Activated CD4-positive, alpha-beta memory T cell treated with anti-CD3 and anti-CD28 coated beads, Interleukin-2, amount 10 ng/mL, durations not matched to agents 7 days and 5 days (primary cell): ENCODE data around the gene SYNGR4. TPM values are rescaled to one million over a fixed set of nuclear protein-coding genes. Genes with fewer than 3 reads are reported as not detected.
A peak's percentile ranks its signal among the peaks of the same experiment; 100 is the strongest.

Source experiments
- CTCF ChIA-PET: fragments of 350-600 bp; sonication (Branson Sonifier 250); formaldehyde crosslinking; loops from one replicate; lab custom pipeline; 2021; ENCODE audit warnings: antibody characterized with exemption, inconsistent platforms; lab: Charles Lee
- POLR2A ChIA-PET: fragments of 350-600 bp; sonication (Branson Sonifier 250); formaldehyde crosslinking; loops from one replicate; lab custom pipeline; 2021; ENCODE audit warnings: antibody characterized with exemption; lab: Charles Lee
- DNase-seq: peaks from one replicate; pipeline ENCODE4 v3.0.0-alpha.2; 2020
- H3K27ac Mint-ChIP-seq: one replicate; pipeline ENCODE4 v1.8.0; 2021; ENCODE audit warnings: mild to moderate bottlenecking, mixed read lengths
- H3K27me3 Mint-ChIP-seq: one replicate; pipeline ENCODE4 v1.8.0; 2021; ENCODE audit warnings: mixed read lengths
- H3K36me3 Mint-ChIP-seq: one replicate; pipeline ENCODE4 v1.8.0; 2021; ENCODE audit warnings: low read depth, mixed read lengths
- H3K4me1 Mint-ChIP-seq: one replicate; pipeline ENCODE4 v1.8.0; 2021; ENCODE audit warnings: mixed read lengths
- H3K4me3 Mint-ChIP-seq: one replicate; pipeline ENCODE4 v1.8.0; 2021; ENCODE audit warnings: mild to moderate bottlenecking, mixed read lengths
- H3K9me3 Mint-ChIP-seq: one replicate; pipeline ENCODE4 v1.8.0; 2021; ENCODE audit warnings: mixed read lengths
- total RNA-seq, 2 experiments: library from RNA; stranded (reverse); gene quantifications; one replicate each; pipeline ENCODE4 v1.2.3, GENCODE V29; 2021

Gene SYNGR4
- total RNA-seq, 2 experiments from 2014 or later: 0.28 TPM; not detected in 1

DNA sequence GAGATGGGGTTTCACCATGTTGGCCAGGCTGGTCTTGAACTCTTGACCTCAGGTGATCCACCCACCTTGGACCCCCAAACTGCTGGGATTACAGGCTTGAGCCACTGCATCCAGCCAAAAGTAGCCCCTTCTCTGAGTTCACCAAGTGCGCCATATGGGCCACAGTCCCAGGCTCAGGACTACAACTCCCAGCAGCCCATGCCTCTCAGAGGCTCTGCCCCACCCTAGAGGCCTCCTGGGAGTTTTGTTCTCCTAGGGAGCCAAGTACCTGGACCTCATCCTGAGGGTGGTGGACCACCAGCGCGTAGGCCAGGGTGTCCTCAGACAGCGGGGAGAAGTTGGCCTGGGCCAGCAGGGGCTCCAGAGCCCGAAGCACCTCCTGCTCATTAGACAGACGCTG, 19.3 kb upstream of the SYNGR4 start:
- POLR2A ChIA-PET: no interaction called here
- H3K4me3 Mint-ChIP-seq: no peak overlapping the region
- H3K4me1 Mint-ChIP-seq: no peaks in the 10 kb centered on the region
- H3K36me3 Mint-ChIP-seq: no peaks in the 10 kb centered on the region
- CTCF ChIA-PET: interaction anchor here (1.8 kb wide), 1 partner anchor 31 kb away, joined by 4 read pairs; no protein-coding TSS in a partner anchor
- H3K27me3 Mint-ChIP-seq: no peaks in the 10 kb centered on the region
- no peaks in the 10 kb centered on the region for H3K9me3 Mint-ChIP-seq
- DNase-seq: no peak
- H3K27ac Mint-ChIP-seq: no peak overlapping the region

DNA sequence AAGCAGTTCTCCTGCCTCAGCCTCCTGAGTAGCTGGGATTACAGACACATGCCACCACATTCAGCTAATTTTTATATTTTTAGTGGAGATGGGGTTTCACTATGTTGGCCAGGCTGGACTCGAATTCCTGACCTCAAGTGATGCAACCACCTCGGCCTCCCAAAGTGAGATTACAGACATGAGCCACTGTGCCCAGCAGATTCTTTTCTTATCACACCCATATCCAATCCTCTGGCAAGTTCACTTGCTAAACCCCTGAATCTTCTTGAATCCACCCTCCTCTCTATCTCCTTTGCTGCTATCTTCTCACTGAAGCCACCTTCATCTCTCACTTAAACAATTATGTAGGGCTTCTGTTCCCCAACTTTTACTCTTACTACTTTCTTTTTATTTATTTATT, 18.0 kb upstream of the SYNGR4 start:
- H3K27ac Mint-ChIP-seq: no peak overlapping the region
- H3K4me1 Mint-ChIP-seq: peaks cover 2% of the 10 kb centered on the region
- H3K36me3 Mint-ChIP-seq: no peaks in the 10 kb centered on the region
- H3K27me3 Mint-ChIP-seq: no peaks in the 10 kb centered on the region
- H3K4me3 Mint-ChIP-seq: no peak overlapping the region
- DNase-seq: no peak
- ChIA-PET CTCF (interaction anchor here (1.8 kb wide), 1 partner anchor 80 kb away, joined by 4 read pairs; no protein-coding TSS in a partner anchor), POLR2A (no interaction called here)
- no peaks in the 10 kb centered on the region for H3K9me3 Mint-ChIP-seq

DNA sequence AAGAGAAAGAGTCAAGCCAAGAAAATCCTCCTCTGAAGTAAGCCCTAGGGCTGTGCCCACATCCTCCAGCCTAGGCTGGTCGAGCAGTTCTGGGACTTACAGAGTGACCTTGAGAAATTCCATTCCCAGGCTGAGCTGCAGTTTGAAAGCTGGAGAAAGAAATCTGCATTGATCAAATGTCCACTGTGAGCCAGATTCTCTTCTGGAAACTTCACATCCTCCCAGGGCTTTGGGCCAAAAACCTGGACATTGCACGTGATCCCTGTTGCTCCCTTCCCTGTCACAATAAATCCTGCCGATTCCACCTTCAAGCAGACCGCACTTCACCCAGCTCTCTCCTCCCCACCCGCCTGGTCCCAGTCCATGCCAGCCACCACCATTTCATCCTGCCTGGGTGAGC, 16.1 kb upstream of the SYNGR4 start:
- POLR2A ChIA-PET: no interaction called here
- no peak overlapping the region for H3K27ac Mint-ChIP-seq

DNA sequence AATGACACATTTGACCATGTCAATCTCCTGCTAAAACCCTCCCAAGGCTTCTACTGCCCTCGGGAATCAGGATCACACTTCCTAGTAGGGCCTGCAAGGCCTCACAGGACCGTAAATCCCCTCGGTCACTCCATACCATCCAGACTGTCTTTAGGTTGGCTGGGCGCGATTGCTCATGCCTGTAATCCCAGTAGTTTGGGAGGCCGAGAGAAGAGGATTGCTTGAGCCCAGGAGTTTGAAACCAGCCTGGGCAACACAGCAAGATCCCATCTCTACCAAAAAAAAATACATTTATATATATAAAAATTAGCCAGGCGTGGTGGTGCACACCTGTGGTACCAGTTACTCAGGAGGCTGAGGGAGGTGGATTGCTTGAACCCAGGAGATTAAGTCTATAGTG, 15.4 kb upstream of the SYNGR4 start:
- no peak for DNase-seq
- Mint-ChIP-seq H3K27me3 (no peaks in the 10 kb centered on the region), H3K27ac (no peak overlapping the region), H3K9me3 (no peaks in the 10 kb centered on the region), H3K36me3 (no peaks in the 10 kb centered on the region), H3K4me3 (no peak overlapping the region), H3K4me1 (peaks cover 5% of the 10 kb centered on the region)
- ChIA-PET POLR2A (no interaction called here), CTCF (interaction anchor here (3.1 kb wide), 1 partner anchor 15 kb away, joined by 20 read pairs; the partner anchor contains the start of genes SYNGR4 and TMEM143)

More for the DNA sequence above, 16.1 kb upstream of the SYNGR4 start:
- CTCF ChIA-PET: interaction anchor here (1.0 to 1.8 kb wide), 3 partner anchors 14 to 236 kb away, joined by 3 to 5 read pairs (median 4); no protein-coding TSS in a partner anchor
- Mint-ChIP-seq H3K36me3 (no peaks in the 10 kb centered on the region), H3K9me3 (no peaks in the 10 kb centered on the region), H3K4me1 (peaks cover 5% of the 10 kb centered on the region), H3K27me3 (no peaks in the 10 kb centered on the region), H3K4me3 (no peak overlapping the region)
- no peak for DNase-seq

DNA sequence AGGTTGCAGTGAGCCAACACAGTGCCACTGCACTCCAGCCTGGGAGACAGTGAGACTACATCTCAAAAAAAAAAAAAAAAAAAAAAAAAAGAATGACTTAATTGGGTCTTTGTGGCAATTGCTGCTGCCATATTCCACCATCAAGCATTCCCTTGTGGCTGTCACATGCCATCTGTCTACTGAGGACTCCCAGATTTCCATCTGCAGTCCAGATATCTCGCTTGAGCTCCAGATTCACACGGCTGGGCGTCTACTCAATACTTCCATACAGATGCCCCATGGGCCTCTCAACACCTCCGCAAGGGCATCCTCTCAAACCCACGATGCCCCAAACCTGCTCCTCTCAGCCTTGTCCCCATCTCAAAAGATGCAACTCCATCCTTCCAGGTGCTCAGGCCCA, 13.3 kb upstream of the SYNGR4 start:
- Mint-ChIP-seq H3K27me3 (no peaks in the 10 kb centered on the region), H3K27ac (no peak overlapping the region), H3K4me3 (no peak overlapping the region), H3K4me1 (peaks cover 5% of the 10 kb centered on the region), H3K9me3 (no peaks in the 10 kb centered on the region), H3K36me3 (no peaks in the 10 kb centered on the region)
- CTCF ChIA-PET: interaction anchor here (0.7 to 3.1 kb wide), 11 partner anchors 10 to 233 kb away, joined by 3 to 20 read pairs (median 5); partner anchors contain the start of genes KDELR1, SYNGR4 and TMEM143
- POLR2A ChIA-PET: no interaction called here
- DNase-seq: no peak

DNA sequence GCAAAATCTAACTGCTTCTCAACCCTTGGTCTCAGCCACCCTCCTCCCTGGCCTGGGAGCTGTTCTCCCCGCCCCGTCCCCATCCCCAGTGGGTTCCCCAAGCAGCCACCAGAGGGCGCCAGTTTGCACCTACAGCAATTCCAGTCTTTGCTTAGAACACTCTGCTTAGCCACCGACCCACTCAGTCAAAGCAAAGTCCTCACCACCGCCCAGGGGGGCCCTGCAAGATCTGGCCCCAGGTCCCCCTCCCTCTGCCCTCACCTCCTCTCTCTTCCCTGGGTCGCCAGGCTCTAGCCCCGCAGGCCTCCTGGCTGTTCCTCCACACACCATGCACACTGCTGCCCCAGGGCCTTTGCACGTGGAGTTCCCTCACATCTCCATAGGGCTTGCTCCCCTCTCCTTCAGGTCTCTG, 12.8 kb upstream of the SYNGR4 start:
- Mint-ChIP-seq H3K27me3 (no peaks in the 10 kb centered on the region), H3K4me1 (peaks cover 5% of the 10 kb centered on the region), H3K9me3 (no peaks in the 10 kb centered on the region), H3K36me3 (no peaks in the 10 kb centered on the region), H3K27ac (no peak overlapping the region), H3K4me3 (no peak overlapping the region)
- ChIA-PET CTCF (interaction anchor here (0.7 to 3.1 kb wide), 11 partner anchors 9 to 233 kb away, joined by 3 to 20 read pairs (median 5); partner anchors contain the start of genes KDELR1, SYNGR4 and TMEM143), POLR2A (interaction anchor here (0.8 kb wide), 1 partner anchor 39 kb away, joined by 4 read pairs; no protein-coding TSS in a partner anchor)
- peak; percentile 86 for DNase-seq

DNA sequence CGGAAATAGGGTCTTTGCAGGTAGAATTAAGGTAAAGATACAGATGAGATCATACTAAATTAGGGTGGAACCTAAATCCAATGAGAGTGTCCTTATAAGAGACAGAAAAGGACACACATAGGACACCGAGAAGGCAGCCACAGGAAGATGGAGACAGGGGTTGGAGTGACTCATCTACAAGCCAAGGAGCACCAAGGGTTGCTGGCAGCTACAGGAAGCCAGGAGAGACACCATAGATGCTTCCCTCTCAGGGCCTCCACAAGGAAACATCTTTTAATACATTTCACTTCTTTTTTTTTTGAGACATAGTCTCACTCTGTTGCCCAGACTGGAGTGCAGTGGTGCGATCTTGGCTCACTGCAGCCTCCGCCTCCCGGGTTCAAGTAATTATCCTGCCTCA, 10.5 kb upstream of the SYNGR4 start:
- no peak for DNase-seq
- Mint-ChIP-seq H3K4me1 (peaks cover 5% of the 10 kb centered on the region), H3K27ac (no peak overlapping the region), H3K9me3 (no peaks in the 10 kb centered on the region), H3K4me3 (no peak overlapping the region), H3K27me3 (no peaks in the 10 kb centered on the region), H3K36me3 (no peaks in the 10 kb centered on the region)
- CTCF ChIA-PET: interaction anchor here (0.6 to 1.9 kb wide), 3 partner anchors 10 to 19 kb away, joined by 3 to 7 read pairs (median 3); partner anchors contain the start of genes SYNGR4 and TMEM143
- POLR2A ChIA-PET: interaction anchor here (2.3 kb wide), 1 partner anchor 10 kb away, joined by 9 read pairs; the partner anchor contains the start of genes SYNGR4 and TMEM143

DNA sequence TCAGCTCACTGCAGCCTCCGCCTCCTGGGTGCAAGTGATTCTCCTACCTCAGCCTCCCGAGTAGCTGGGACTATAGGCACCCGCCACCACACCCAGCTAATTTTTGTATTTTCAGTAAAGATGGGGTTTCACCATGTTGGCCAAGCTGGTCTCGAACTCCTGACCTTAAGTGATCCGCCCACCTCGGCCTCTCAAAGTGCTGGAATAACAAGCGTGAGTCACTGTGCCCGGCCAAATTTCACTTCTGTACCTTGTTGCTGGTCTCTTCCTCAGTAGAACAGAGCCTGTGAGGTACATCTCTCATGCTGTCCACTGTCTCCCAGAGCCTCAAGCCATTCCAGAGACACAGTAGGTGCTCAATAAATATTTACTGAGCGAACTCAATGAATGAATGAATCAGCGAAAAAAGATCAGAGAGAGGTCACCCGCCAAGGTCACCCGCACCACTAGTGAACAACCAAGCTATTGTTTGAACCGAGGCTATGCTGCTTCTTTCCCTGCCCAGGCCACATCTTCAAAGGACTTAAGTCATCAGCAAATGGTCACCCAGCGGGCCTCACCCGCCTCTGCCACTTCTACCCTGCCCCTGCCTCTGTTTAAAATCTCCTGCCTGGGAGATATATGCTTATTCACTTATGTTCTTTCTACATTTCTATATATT, 9.7 kb upstream of the SYNGR4 start:
- H3K27ac Mint-ChIP-seq: no peak overlapping the region
- no peak for DNase-seq
- POLR2A ChIA-PET: interaction anchor here (2.3 kb wide), 1 partner anchor 9 kb away, joined by 9 read pairs; the partner anchor contains the start of genes SYNGR4 and TMEM143
- H3K36me3 Mint-ChIP-seq: no peaks in the 10 kb centered on the region
- H3K27me3 Mint-ChIP-seq: no peaks in the 10 kb centered on the region
- H3K4me1 Mint-ChIP-seq: peaks cover 5% of the 10 kb centered on the region
- no peak overlapping the region for H3K4me3 Mint-ChIP-seq
- CTCF ChIA-PET: interaction anchor here (0.6 to 0.7 kb wide), 3 partner anchors 10 to 178 kb away, joined by 3 read pairs; partner anchors contain the start of genes SYNGR4 and TMEM143
- no peaks in the 10 kb centered on the region for H3K9me3 Mint-ChIP-seq

DNA sequence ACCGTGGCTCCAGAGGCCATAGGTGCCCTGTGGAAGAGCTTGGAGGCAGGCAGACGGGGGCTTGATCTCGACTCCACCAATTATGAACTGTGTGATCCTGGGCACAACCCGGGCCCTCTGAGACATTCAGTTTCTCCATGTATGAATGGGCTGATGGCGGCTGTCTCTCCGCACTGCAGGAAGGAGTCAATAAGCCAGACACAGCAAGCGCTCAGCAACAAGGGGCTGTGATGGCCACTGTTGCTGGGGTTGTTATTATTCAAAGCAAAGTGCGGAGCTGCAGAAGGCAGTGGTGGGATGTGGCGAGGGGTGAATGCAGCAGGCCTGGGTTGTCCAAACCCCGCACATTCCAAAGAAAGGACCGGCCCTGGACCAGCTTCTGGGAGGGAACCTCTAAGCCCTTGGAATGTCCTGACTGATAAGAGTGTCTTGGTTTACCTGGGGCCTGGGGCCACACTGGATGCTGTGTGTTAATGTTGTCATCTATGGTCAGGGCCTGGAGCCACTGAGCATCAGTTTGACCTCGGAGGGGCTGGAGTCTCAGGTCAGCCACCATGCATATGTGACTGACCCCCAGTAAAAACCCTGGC, 8.7 kb upstream of the SYNGR4 start:
- Mint-ChIP-seq H3K27me3 (no peaks in the 10 kb centered on the region), H3K4me1 (peaks cover 5% of the 10 kb centered on the region), H3K27ac (no peak overlapping the region), H3K36me3 (no peaks in the 10 kb centered on the region), H3K9me3 (no peaks in the 10 kb centered on the region), H3K4me3 (no peak overlapping the region)
- POLR2A ChIA-PET: interaction anchor here (2.3 kb wide), 1 partner anchor 8 kb away, joined by 9 read pairs; the partner anchor contains the start of genes SYNGR4 and TMEM143
- no peak for DNase-seq
- CTCF ChIA-PET: interaction anchor here (0.7 kb wide), 2 partner anchors 21 to 95 kb away, joined by 3 to 4 read pairs; no protein-coding TSS in a partner anchor

DNA sequence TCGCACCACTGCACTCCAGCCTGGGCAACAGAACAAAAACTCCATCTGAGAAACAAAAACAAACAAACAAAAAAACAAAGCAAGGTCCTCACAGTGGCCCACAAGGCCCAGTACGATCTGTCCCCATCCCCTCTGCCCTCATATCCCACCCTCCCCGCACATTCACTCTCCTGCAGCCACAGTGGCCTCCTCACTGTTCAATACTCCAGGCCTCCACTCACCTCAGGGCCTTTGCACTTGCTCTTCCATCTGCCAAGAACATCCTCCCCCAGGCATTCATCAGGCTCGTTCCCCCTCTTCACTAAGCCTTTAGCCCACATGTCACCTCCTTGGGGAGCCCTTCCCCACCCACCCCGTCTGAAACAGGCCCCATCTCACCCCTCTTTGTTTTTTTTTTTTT, 5.0 kb upstream of the SYNGR4 start:
- Mint-ChIP-seq H3K4me3 (no peak overlapping the region), H3K9me3 (no peaks in the 10 kb centered on the region), H3K4me1 (peaks cover 15% of the 10 kb centered on the region), H3K36me3 (no peaks in the 10 kb centered on the region), H3K27ac (no peak overlapping the region), H3K27me3 (no peaks in the 10 kb centered on the region)
- DNase-seq: no peak
- ChIA-PET POLR2A (no interaction called here), CTCF (interaction anchor here (1.2 kb wide), 1 partner anchor 9 kb away, joined by 3 read pairs; no protein-coding TSS in a partner anchor)

DNA sequence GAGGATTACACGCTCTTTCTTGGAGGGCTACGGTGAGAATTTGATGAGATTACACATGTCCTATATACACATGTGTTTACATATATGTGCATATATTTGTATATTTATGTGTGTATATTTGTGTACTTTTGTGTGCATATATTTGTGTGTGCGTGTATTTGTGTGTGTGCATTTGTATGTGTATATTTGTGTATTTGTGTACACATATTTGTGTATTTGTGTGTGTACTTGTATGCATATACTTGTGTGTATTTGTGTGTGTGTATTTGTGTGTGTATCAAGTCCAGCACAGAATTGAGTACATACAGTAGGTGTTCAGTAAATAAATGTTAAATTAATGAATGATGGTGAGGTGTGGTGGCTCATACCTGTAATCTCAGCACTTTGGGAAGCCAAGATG, 2.3 kb upstream of the SYNGR4 start:
- ChIA-PET POLR2A (interaction anchor here (1.1 kb wide), 1 partner anchor 107 kb away, joined by 4 read pairs; the partner anchor contains the start of gene CARD8), CTCF (interaction anchor here (3.8 kb wide), 1 partner anchor 29 kb away, joined by 53 read pairs; the partner anchor contains the start of gene KDELR1)
- H3K4me3 Mint-ChIP-seq: no peak overlapping the region
- no peak for DNase-seq
- no peaks in the 10 kb centered on the region for H3K36me3 Mint-ChIP-seq
- H3K27ac Mint-ChIP-seq: peak overlapping the region; percentile 6
- H3K27me3 Mint-ChIP-seq: no peaks in the 10 kb centered on the region
- no peaks in the 10 kb centered on the region for H3K9me3 Mint-ChIP-seq
- peaks cover 22% of the 10 kb centered on the region for H3K4me1 Mint-ChIP-seq

DNA sequence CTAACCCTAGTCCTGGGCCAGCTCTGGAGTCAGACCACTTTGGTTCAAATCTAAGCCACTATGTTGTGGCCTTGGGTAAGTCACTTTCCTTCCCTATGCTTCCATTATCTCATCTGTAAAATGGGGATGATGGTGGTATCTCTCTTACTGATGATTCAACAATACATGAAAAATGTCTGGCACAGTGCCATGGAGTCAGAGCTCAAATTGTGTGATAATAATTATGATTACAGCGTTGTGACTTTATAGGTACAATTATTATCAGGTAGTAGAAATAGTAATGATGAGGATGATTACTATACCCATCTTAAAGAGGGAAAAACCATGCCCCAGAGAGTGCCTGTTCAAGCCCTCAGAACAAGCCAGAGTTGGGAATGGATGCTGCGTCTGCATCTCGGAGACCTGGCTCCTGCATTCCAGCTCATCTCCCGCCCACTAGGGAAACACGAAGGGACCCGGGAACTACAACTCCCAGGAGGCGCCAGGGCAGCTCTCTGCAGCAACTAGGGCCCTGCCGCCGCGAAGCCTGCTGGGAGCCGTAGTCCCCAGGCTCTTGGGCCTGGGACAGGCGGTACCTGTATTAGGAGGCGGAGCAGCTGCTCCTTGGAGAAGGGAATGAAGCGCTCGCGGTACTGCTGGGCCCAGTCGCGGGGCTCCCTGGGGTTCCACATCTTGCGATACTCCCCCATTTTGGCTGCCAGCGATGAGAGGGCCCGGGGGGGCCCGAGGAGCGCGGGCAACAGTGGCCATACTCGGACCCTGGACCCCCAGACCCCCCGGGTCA, 1.3 kb upstream of the SYNGR4 start:
- Mint-ChIP-seq H3K9me3 (no peaks in the 10 kb centered on the region), H3K27me3 (no peaks in the 10 kb centered on the region), H3K4me1 (peaks cover 22% of the 10 kb centered on the region), H3K27ac (peak overlapping the region; percentile 95), H3K36me3 (no peaks in the 10 kb centered on the region), H3K4me3 (peak overlapping the region; percentile 82)
- CTCF ChIA-PET: interaction anchor here (1.0 to 3.8 kb wide), 8 partner anchors 13 to 227 kb away, joined by 4 to 53 read pairs (median 10); partner anchors contain the start of gene KDELR1
- DNase-seq: peak; percentile 93
- POLR2A ChIA-PET: interaction anchor here (0.7 to 3.3 kb wide), 18 partner anchors 9 to 254 kb away, joined by 3 to 48 read pairs (median 5); partner anchors contain the start of genes CARD8, EMP3, GRIN2D and GRWD1
